Fibroblast of lung (primary cell): ENCODE data around the gene KRTAP4-4.
"Not testable (repeated sequence)": the region's sequence is repeated elsewhere in the genome, so short reads cannot be mapped to it uniquely, and the experiment has no call there.

ENCODE experiments used
- EZH2 ChIP-seq: IDR thresholded peaks from 2 replicates; pipeline ENCODE4 v1.5.1; 2012; ENCODE audit warnings: low read length, control low read depth, mild to moderate bottlenecking; ENCODE audit errors: missing control alignments
- TF ChIP-seq, protein P1 (sequence below), 2 donors: IDR thresholded peaks in 1 of 2; conservative IDR thresholded peaks in 1 of 2; 1 replicate in 1 of 2; 2 replicates in 1 of 2; pipeline ENCODE4 v1.5.1; 2011 to 2012; ENCODE audit warnings: low read length in 2 of 2, control low read depth in 1 of 2, inconsistent platforms in 1 of 2, low read depth in 1 of 2, mild to moderate bottlenecking in 1 of 2

DNA sequence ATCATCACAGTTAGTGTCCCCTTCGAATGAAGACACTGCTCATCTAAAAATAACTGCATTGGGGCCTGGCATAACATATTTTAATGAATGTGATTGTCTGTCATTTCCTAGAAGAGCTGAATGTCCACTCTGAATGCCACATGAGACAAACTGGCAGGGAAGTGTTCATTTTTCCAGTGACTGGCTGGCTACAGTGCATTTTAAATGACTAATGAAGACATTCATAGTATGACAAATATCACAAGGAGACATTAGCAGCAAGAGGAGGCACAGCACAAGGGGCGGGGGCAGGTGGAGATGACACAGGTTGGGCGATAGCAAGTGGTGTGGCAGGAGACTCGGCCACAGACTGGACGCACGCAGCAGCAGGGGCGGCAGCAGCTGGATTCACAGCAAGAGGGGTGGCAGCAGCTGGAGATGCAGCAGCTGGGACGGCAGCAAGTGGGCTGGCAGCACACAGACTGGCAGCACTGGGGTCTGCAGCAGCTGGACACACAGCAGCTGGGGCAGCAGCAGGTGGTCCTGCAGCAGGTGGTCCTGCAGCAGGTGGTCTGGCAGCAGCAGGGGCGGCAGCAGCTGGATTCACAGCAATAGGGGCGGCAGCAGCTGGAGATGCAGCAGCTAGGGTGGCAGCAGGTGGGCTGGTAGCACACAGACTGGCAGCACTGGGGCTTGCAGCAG is 11.4 kb downstream of the KRTAP4-4 start:
- TF ChIP-seq, protein P1, sequence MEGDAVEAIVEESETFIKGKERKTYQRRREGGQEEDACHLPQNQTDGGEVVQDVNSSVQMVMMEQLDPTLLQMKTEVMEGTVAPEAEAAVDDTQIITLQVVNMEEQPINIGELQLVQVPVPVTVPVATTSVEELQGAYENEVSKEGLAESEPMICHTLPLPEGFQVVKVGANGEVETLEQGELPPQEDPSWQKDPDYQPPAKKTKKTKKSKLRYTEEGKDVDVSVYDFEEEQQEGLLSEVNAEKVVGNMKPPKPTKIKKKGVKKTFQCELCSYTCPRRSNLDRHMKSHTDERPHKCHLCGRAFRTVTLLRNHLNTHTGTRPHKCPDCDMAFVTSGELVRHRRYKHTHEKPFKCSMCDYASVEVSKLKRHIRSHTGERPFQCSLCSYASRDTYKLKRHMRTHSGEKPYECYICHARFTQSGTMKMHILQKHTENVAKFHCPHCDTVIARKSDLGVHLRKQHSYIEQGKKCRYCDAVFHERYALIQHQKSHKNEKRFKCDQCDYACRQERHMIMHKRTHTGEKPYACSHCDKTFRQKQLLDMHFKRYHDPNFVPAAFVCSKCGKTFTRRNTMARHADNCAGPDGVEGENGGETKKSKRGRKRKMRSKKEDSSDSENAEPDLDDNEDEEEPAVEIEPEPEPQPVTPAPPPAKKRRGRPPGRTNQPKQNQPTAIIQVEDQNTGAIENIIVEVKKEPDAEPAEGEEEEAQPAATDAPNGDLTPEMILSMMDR (conservative IDR thresholded peaks at IDR 0.05 in 1 of 2, IDR thresholded peaks at IDR 0.05 in 1 of 2; ENCODE audit: low read depth in 1 of 2, low read length in 2 of 2), result not testable (repeated sequence)
- not testable (repeated sequence) for TF ChIP-seq EZH2
